ENCODE results near the gene FBXO17.
"Not testable (repeated sequence)": the region's sequence is repeated elsewhere in the genome, so short reads cannot be mapped to it uniquely, and the experiment has no call there.

Gene FBXO17

DNA sequence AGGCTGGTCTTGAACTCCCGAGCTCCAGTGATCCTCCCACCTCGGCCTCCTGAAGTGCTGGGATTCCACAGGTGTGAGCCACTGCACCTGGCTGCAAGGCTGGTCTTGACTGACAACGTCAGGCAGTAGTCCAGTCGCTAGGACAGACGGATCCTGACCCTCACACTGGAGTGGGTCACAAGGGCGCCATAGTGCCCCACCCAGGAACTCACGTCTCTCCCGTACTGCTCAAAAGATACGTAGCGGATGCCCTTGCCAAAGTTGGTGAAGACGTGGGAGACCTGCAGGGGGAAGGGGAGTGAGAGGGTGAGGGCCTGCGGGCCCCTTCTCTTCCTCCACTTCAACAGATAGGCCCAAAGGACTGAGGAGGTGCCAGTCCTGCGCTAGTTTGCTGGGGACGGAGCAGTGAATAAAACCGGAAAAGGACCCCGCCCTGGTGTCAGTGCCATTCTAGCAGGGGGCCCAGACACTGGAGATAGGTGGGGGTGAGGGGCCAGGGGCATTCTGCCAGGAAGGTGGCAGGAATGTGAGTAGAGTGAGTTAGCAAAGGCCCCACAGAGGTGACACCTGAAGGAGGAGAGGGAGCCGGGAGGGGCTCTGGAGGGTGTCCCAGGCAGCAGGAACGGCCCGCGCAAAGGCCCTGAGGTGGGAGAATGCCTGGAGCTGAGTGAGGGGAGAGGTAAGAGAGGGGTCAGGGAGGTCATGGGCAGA lies 32.9 kb downstream of the FBXO17 start:
- DNase-seq (ENCODE audit: low read depth): no peak

DNA sequence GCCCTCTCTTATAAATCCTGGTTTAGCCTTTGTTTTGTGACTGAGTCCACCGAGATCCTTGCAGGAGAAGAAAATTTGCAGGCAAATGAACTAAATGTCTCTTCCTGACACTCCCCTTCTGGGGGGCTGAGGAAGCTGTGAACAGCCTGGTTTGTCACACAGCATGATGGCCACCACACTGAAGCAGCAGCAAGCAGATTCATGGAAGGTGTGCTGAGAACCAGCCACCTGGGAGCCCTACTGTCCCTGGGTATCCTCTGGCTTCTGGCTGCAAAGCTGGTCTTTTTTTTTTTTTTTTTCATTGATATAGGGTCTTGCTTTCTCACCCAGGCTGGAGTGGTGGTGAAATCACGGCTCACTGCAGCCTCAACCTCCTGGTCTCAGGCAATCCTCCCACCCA lies 33.6 kb downstream of the FBXO17 start:
- DNase-seq (ENCODE audit: low read depth): no peak

DNA sequence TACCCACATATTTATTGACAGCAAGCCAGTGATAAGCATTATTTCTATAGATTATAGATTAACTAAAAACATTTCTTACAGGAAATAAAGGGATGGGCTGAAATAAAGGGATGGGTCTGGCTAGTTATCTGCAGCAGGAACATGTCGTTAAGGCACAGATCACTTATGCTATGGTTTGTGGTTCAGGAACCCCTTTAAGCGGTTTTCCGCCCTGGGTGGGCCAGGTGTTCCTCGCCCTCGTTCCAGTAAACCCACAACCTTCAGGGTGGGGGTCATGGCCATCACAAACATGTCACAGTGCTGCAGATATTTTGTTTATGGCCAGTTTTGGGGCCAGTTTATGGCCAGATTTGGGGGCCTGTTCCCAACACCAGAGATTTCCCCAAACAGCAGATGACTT lies 34.1 kb downstream of the FBXO17 start:
- not testable (repeated sequence) for DNase-seq (ENCODE audit: low read depth)

DNA sequence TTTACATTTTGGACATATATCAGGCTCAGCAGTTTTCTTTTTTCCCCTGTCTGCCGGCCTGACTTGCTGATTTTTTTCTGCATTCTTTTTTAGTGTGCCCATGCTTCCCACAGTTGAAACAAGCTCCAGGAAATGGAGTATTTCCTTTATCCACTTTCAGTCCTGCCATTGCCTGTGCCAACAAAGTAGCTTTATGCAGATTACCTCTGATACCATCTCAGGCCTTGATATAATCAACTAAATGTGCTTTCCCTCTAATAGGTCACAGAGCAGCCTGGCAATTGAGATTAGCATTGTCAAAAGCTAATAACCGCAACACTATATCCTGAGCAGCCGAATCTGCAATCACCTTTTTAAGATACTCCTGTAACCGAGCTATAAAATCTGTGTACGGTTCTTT lies 35.6 kb downstream of the FBXO17 start:
- no peak for DNase-seq (ENCODE audit: low read depth)

DNA sequence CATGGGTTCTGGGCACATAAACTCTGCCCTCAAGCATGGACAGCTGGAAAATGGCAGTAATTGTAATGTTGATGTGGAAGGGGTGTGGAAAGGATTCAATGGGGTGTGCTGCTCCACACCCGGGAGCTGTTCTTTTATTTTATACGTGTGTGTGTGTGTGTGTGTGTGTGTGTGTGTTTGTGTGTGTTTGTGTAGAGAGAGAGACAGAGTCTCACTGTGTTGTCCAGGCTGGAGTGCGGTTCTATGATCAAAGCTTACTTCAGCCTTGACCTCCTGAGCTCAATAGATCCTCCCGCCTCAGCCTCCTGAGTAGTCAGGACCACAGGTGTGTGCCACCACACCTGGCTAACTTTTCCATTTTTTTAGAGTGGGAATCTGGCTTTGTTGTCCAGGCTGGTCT lies 42.0 kb downstream of the FBXO17 start:
- DNase-seq (ENCODE audit: low read depth): no peak

DNA sequence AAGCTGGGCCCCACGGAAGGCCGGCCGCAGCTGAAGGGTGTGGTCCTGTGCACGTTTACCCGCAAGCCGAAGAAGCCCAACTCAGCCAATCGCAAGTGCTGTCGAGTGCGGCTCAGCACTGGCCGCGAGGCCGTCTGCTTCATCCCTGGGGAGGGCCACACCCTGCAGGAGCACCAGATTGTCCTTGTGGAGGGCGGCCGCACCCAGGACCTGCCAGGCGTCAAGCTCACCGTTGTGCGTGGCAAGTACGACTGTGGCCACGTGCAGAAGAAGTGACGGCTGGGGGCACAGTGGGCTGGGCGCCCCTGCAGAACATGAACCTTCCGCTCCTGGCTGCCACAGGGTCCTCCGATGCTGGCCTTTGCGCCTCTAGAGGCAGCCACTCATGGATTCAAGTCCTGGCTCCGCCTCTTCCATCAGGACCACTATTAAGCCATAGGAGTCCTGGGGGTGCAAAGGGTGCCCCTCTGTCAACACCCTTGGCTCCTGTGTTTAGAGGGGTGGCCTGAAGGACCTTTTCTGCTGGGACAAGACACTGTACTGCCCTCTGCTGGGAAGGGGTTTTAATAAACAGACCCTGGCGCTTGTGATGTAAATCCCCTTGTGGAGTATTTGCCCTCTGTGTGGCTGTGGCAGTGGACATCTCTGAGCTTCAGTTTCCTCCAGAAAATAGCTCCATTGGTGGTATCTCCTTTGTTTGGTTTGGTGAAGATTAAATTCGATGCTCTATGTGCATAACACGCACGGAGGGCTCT lies 42.9 kb downstream of the FBXO17 start:
- DNase-seq (ENCODE audit: low read depth): no peak

DNA sequence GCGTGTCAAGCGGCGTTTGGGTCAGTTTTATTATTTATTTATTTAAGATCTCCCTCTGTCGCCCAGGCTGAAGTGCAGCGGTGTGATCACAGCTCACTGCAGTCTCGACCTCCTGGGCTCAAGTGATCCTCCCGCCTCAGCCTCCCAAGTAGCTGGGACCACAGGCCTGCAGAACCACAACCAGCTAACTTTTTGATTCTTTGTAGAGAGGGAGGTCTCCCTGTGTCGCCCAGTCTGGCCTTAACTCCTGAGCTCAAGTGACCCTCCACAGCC lies 44.1 kb downstream of the FBXO17 start:
- no peak for DNase-seq (ENCODE audit: low read depth)

DNA sequence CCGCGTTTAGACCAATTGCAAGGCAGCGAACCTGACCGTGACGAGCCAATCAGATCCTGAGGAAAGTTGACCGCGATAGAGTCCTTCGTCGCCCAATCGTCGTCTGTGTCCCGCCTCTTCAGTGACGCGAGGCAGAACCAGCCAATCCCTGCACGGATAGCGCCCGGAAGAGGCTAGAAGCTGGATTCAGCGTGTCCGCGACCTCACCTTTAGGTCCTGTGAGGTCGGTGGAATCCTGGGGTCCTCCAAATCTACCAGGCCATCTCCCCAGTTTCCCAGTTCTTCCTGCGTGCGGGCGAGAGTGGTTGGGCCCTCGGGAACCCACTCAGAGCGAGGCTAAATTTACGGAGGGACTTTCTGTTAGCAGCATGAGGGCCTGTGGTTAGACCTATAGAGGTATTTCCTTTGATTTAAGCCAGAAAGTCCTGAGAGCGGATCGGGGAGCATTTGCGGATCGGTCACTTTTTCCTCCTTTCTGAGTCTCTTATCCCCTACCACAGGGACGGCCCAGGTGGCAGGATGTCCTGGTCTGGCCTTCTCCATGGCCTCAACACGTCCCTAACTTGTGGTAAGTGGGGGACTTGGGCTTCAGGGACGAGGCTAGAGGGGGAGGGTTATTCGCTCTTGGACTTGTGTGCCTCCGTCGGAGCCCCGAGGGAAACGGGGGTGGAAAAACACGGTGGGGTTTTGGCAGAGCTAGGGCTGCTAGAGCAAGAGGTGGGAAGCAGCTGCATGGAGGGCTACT lies 44.6 kb downstream of the FBXO17 start, which contains the start of gene MRPS12:
MRPS12 (plus strand) TSS at position 169 of the 745 bp plus-strand sequence; CDS start at position 520, 351 bp downstream.
- peak; percentile 97 for DNase-seq (ENCODE audit: low read depth)

DNA sequence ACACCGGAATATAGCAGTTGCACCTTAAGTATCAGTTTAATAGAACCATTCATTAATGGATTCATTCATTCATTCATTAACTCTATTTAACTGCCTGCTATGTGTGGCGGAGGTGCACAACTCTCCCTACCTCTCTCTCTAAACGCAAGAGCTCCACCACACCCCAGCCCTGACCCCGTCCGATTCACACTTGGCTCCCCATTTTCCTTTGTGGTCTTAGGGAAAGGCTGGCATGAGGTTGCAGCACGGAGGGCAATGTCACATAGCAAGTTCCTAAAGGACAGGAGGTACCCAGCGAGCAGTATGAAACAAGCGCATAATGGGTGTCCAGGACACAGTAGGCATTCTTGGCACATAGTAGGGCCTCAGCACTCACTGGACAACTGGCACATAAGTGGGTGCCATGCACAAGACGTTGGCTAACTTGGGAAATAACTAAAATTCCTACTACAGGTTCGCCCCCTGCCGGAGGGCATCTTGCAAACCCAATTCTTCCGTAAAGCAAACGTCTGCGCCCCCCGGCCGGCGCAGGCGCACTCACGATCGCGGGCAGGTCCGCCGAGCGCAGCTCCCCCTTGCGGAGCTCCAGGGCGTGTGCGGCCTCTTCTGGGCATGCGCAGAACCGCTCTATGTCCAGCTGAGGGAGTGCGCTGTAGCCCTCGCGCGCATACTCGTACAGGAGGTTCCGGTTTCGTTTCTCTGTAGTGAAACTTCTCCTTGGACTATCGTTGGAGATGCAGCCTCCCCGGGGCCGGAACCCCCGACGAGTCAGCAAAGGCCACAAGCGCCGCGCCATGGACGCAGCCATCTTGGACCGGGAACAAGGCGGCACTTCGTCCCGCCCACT lies 45.4 kb downstream of the FBXO17 start, which contains the start of gene SARS2:
SARS2 (minus strand) TSS at position 835 of the 847 bp plus-strand sequence; CDS start at position 808, 27 bp downstream.
- DNase-seq (ENCODE audit: low read depth): peak; percentile 77

DNA sequence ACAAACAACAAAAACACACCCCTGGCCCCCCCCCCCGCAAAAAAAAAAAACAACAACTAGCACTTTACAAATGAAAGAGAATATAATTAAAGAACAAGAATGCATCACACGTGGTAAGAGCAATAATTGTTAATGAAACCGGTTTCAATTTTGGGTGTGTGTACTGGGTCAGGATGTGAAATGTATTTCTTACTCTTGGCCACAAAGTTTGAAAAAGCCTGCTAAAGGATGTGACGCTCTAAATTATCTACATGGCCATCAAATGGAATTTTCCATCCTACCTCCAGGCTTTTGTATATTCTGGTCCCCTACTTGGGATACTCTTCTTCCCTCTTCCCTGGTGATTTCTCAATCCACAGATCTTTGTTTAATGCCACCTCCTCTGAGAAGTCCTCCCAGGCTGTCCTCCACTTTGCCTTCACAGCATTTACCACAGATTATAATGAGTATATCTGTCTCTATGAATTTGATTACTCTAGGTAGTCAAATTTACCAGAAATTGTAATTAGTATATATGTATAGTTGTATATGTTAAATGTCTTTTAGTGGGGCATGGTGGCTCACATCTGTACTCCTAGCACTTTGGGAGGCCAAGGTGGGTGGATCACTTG lies 47.0 kb downstream of the FBXO17 start:
- DNase-seq (ENCODE audit: low read depth): no peak

DNA sequence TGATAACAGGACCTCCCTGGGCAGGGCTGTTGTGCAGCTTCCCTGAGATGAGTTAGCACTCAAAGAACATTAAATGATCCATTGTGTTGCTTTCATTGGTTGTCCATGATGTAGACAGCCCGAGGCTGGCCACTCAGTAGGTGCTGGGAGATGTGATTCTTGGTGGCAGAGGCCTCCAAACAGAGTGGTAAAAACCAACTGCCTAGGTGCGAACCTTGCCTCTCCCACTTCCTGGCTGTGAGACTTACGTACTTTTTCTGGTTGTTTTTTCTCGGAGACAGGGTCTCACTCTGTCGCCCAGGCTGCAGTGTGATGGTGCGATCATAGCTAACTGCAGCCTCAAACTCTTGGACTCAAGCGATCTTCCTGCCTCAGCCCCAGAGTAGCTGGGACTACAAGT lies 51.2 kb downstream of the FBXO17 start:
- DNase-seq (ENCODE audit: low read depth): no peak

DNA sequence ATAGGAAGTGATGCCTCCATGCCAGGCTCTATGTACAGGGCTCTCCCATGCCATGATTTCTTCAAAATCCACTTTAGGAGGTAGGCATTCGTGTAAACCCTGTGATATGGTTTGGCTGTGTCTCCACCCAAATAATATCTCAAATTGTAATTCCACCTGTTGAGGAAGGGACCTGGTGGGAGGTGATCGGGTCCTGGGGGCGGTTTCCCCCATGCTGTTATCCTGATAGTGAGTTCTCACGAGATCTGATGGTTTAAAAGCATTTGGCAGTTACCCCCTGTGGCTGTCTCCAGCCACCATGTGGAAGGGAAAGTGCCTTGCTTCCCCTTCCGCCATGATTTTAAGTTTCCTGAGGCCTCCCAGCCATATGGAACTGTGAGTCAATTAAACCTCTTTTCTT lies 53.1 kb downstream of the FBXO17 start:
- no peak for DNase-seq (ENCODE audit: low read depth)

DNA sequence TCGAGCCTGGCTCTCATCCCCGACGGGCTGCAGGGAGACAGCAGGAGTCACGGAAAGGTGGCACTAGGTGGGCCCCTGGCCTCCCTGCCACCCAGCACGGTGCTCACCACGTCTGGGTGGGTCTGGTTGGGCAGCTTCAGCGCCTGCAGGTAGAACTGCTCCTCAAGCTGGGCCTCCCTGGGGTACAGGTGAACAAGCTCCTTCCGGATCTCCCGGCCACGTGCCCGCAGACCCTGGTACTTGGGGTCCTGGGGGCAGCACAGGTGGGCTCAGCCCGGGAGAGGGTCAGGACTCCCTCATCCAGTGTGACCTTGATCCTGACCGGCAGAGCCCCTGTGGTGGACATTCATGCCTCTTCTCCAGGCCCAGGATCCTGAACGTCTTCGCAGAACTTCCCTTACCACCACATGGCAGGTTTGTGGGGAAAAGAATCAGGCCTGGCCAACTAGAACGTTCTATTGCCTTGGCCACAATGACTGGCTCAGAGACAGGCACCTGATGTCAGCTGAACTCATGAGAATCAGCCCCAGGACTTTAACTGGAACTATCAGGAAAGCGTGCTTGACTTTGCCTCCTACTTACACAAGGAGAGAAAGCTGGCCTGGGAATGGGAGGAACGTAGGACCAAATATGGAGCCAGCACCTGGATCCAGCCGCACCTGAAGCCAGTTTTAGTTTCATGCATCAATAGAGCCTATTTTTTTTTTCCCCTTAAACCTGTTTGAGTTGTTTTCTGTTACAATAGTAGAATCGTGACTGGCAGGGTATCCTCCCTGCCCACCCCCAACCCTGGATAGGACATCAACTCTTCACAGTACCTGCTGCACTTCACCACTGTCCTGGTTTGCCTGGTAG lies 53.9 kb downstream of the FBXO17 start:
- no peak for DNase-seq (ENCODE audit: low read depth)

DNA sequence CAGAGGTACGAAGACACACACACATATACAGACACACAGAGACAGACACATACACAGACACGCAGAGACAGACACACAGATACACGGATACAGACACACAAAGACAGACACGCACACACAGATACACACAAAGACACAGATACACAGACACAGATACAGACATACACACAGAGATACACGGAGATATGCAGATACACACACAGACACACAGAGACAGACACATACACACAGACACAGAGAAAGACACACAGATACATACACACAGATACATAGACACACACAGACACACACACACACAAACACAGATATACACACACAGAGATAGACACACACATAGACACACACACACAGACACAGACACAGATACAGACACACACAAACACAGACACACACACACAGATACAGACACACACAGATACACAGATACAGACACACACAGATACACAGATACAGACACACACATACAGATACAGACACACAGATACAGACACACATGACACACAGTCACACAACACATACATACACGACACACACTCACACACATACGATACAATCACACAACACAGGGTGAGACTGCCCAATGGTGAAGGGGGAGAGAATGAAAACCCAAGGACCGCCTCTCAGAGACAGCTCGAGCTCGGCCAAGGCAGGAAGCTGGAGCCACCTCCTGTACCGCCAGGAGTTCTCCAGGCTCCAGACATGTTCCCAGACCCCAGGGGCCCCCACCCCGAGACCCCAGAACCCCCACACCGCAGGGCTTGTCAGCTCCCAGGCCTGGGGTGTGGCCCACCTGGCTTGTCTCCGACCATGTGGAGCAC lies 54.7 kb downstream of the FBXO17 start:
- DNase-seq (ENCODE audit: low read depth): no peak

DNA sequence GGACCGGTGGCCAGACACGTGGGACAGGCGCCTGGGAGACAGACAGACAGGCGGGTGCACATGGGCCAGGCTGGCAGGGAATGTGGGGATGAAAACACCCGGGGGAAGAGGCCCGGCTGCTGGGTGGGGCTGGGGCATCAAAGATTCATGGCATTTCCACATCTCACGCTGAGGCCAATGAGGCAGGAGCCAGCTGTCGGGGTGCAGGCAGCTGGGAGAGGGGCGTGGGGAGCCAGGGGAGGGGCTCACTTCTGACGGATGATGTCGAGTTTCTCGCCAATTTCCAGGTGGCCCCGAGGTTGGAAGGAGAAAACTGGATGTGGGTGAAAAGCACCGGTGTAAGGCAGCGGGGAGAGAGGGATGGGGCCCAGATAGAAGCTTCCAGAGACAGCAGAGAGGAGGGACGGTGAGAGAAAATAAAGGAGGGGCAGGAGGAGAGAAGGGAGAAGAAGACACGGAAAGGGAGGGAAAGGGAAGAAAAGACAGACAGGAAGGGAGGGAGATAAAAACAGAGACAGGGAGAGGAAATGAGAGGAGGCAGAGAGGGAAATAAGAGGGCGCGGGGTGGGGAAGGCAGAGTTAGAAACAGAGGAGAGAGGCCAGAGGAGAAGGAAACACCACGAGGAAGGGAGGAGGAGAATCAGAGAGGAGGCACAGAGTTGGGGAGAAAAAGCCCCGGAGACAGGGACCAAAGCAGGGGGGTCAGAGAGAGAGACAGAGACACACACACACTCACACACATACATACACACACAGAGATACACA lies 55.5 kb downstream of the FBXO17 start:
- DNase-seq (ENCODE audit: low read depth): no peak

DNA sequence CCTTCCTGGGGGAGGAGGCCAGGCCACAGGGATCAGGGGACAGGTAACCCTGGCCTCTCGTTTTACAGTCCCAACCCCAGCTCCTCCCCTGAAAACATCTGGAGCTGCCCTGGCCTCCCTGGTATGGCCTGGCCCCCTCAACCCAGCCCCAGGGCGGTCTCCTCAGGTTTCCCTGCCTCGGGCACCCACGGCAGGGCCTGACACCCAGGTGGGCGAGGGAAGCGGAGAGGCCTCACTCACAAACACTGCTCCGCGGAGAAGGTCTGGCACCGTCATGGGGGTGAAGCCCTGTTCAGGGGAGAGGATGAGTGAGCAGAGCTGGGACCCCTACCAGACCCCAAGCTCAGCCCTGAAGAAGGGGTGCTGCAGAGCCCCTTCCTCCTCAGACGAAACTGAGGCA lies 57.0 kb downstream of the FBXO17 start:
- DNase-seq (ENCODE audit: low read depth): no peak

DNA sequence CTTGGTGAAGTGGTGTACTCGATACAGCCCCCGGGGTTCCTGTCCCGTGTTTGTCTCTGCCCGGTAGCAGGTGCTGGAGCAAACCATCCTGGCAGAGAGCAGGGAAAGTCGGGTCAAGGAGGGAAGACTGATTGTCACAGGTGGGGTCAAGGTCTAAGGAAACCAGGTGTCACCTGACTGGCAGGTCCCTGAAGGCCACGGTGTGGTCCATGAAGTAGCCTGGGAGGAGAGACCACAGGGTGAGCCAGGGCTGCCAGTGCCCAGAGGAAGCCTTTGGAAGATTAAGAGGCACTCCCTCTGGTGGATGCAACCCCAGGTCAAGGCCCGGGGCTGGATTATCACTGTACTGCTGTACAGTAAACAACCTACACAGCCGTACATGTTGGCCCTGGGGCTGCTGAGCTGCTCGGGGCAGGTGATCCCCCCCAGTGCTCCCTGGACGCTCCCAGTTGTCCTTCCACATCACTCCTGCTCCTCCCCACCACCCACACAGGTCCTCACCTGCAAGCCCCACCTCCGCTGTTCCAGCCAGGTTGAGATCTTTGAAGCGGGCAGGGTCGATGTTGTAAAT lies 57.5 kb downstream of the FBXO17 start:
- no peak for DNase-seq (ENCODE audit: low read depth)

DNA sequence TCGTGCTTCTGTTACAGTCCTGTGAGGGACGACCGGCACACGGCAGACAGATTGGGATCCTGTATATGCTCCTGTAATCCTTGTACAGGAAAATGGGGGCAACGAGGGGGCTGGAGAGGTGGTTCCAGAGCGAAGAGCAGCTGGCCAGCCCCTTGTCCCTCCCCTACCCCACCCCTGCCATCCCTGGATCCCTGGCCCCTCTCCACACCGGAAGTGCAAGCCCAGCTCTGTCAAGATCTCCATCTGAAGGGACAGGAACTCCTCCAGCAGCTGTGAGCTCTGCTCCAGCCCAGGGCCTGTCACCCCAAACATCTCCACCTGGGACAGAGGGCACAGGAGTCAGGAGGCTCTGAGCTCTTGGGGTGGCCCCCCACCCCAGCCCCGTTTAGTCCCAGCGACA lies 58.0 kb downstream of the FBXO17 start:
- no peak for DNase-seq (ENCODE audit: low read depth)

All from stromal cell of bone marrow (primary cell).